Head of caudate nucleus (tissue), 42 donors: ENCODE measurements around the gene FTL.

Source experiments
- DNase-seq, 42 donors: peaks; one replicate each; pipeline versions ENCODE4 v3.0.0 to v3.0.0-alpha.2; 2020 to 2021; ENCODE audit warnings: mixed read lengths in 7 of 42
- intact Hi-C: fragments of 100-400 bp; cut with DNase I; formaldehyde crosslinking; loops from one replicate; pipeline ENCODE4 v1.15.0; 2022

FTL gene

GRCh38 chr19:48943081-48943480 lies 22.0 kb upstream of the FTL start:
- DNase-seq: no peak
- intact Hi-C loops: no loop called here

- intact Hi-C loops: no loop called here
- no peak for DNase-seq
These were observed 19.7 kb upstream of the FTL start for GRCh38 chr19:48945415-48945814.

GRCh38 chr19:48945817-48946216 lies 19.3 kb upstream of the FTL start:
- no peak for DNase-seq
- intact Hi-C loops: no loop called here

- DNase-seq: no peak
These were observed 18.4 kb upstream of the FTL start for GRCh38 chr19:48946463-48947257.

GRCh38 chr19:48947258-48947542 lies 17.9 kb upstream of the FTL start:
- DNase-seq: no peak
- intact Hi-C loops: no loop called here

More at GRCh38 chr19:48946463-48947257, 18.4 kb upstream of the FTL start:
- intact Hi-C loops: no loop called here

- no peak for DNase-seq
- intact Hi-C loops: no loop called here
These were observed 14.9 kb upstream of the FTL start for GRCh38 chr19:48950159-48950558.

GRCh38 chr19:48950830-48951519 lies 14.1 kb upstream of the FTL start:
- intact Hi-C loops: no loop called here
- DNase-seq: no peak

- intact Hi-C loops: no loop called here
- DNase-seq: no peak
These were observed 12.0 kb upstream of the FTL start for GRCh38 chr19:48953141-48953540.

- intact Hi-C loops: no loop called here
- DNase-seq: no peak
These were observed 11.0 kb upstream of the FTL start for GRCh38 chr19:48953990-48954594.

GRCh38 chr19:48954595-48955307 lies 10.4 kb upstream of the FTL start, which contains the start of gene BAX:
BAX (plus strand) TSS chr19:48954875; CDS start chr19:48954929, 54 bp downstream.
- DNase-seq: peak; percentile 92 to 99 (median 97)
- intact Hi-C loops: no loop called here

GRCh38 chr19:48955308-48955958 lies 9.7 kb upstream of the FTL start:
- intact Hi-C loops: no loop called here
- no peak for DNase-seq

GRCh38 chr19:48958006-48958405 lies 7.1 kb upstream of the FTL start:
- intact Hi-C loops: no loop called here
- no peak for DNase-seq

GRCh38 chr19:48959341-48960239 lies 5.5 kb upstream of the FTL start:
- intact Hi-C loops: no loop called here

GRCh38 chr19:48961051-48961649 lies 4.0 kb upstream of the FTL start:
- intact Hi-C loops: no loop called here

More at GRCh38 chr19:48959341-48960239, 5.5 kb upstream of the FTL start:
- no peak for DNase-seq

GRCh38 chr19:48961673-48962028 lies 3.5 kb upstream of the FTL start:
- intact Hi-C loops: no loop called here
- DNase-seq: no peak

More at GRCh38 chr19:48961051-48961649, 4.0 kb upstream of the FTL start:
- no peak for DNase-seq

GRCh38 chr19:48962029-48962848 lies 2.9 kb upstream of the FTL start:
- intact Hi-C loops: no loop called here
- DNase-seq: peak in 23 of 42 donors; percentile 17 to 68 (median 39)

- intact Hi-C loops: no loop called here
- no peak for DNase-seq
These were observed 2.3 kb upstream of the FTL start for GRCh38 chr19:48962849-48963165.
